HepG2 (cell line): ENCODE measurements around the gene CAPZB. TPM values are rescaled to one million over a fixed set of nuclear protein-coding genes. Genes with fewer than 3 reads are reported as not detected.

Experiments
- ATAC-seq: fragments of 200-7000 bp; cut with Tn5 transposase; 3 replicates; pipeline ENCODE4 v1.9.1; 2020; ENCODE audit warnings: mild to moderate bottlenecking, moderate library complexity
- BruUV-seq: library from RNA; stranded (reverse); fragments of 400-500 nt; replicated peaks from 2 replicates; lab custom pipeline; 2021; lab: Mats Ljungman, UMichigan
- CTCF ChIA-PET: fragments of 300-600 bp; formaldehyde crosslinking; extraction: SDS; loops from one replicate; lab custom pipeline; 2021; ENCODE audit warnings: low total read pairs, inconsistent platforms, low intra/inter-chr PET ratio; lab: Yijun Ruan, JAX
- POLR2A ChIA-PET: fragments of 350-600 bp; sonication (Branson Sonifier 250); formaldehyde crosslinking; loops from one replicate; lab custom pipeline; 2020; ENCODE audit warnings: antibody characterized with exemption, inconsistent platforms; lab: Yijun Ruan, JAX
- DNase-seq: peaks from one replicate; pipeline ENCODE4 v3.0.0-alpha.2; 2015; ENCODE audit warnings: low spot score
- FAIRE-seq: peaks from 3 replicates; lab custom pipeline; 2011; peaks lifted over from hg19 to GRCh38; lab: Jason Lieb, UNC
- H2AFZ ChIP-seq: one replicate; pipeline ENCODE4 v1.6.1; 2011; ENCODE audit warnings: low read length, inconsistent platforms
- H3K27ac ChIP-seq: fragments of 300-600 bp; 3 replicates; pipeline ENCODE4 v1.8.0; 2011; ENCODE audit warnings: mixed run types, mild to moderate bottlenecking, mixed read lengths, low read length, inconsistent platforms; ENCODE audit not compliant: insufficient read depth; ENCODE audit errors: extremely low read length
- H3K27me3 ChIP-seq, 2 experiments: fragments of 200-600 bp in 1 of 2; 2 replicates in 1 of 2; 3 replicates in 1 of 2; pipeline versions ENCODE4 v1.6.0 to v1.8.0; 2011; ENCODE audit warnings: low read length in 2 of 2, mild to moderate bottlenecking in 2 of 2, moderate library complexity in 2 of 2, inconsistent platforms in 1 of 2; ENCODE audit not compliant: insufficient read depth in 2 of 2, control insufficient read depth in 1 of 2
- H3K36me3 ChIP-seq, 2 experiments: fragments of 200-600 bp in 1 of 2; replicated peaks in 1 of 2; 2 replicates in 1 of 2; 3 replicates in 1 of 2; pipeline versions ENCODE4 v1.5.1 to v1.8.0; 2011; ENCODE audit warnings: low read length in 2 of 2, inconsistent platforms in 1 of 2; ENCODE audit not compliant: insufficient read depth in 2 of 2, control insufficient read depth in 1 of 2
- H3K4me1 ChIP-seq: 2 replicates; pipeline ENCODE4 v1.5.1; 2012; ENCODE audit warnings: low read length, inconsistent platforms; ENCODE audit not compliant: insufficient read depth
- H3K4me2 ChIP-seq: 2 replicates; pipeline ENCODE4 v1.6.0; 2011; ENCODE audit warnings: low read depth, low read length, inconsistent platforms
- H3K4me3 ChIP-seq, 3 experiments: fragments of 200-600 bp in 1 of 3; sonication (generic), shearing (Covaris generic) in 1 of 3; replicated peaks in 1 of 3; 2 replicates each; pipeline ENCODE4 v1.5.1; 2011 to 2016; ENCODE audit warnings: low read length in 3 of 3, inconsistent platforms in 2 of 3, low read depth in 2 of 3, mild to moderate bottlenecking in 2 of 3, control low read depth in 1 of 3, mixed read lengths in 1 of 3; ENCODE audit not compliant: insufficient read depth in 1 of 3
- H3K79me2 ChIP-seq: one replicate; pipeline ENCODE4 v1.6.1; 2011; ENCODE audit warnings: low read length, inconsistent platforms; ENCODE audit not compliant: insufficient read depth
- H3K9ac ChIP-seq: 2 replicates; pipeline ENCODE4 v1.6.0; 2011; ENCODE audit warnings: mild to moderate bottlenecking, low read depth, low read length, inconsistent platforms; ENCODE audit not compliant: insufficient read depth
- H3K9me3 ChIP-seq: 2 replicates; pipeline ENCODE4 v1.5.1; 2012; ENCODE audit warnings: mild to moderate bottlenecking, low read length
- H4K20me1 ChIP-seq: 2 replicates; pipeline ENCODE4 v1.6.0; 2011; ENCODE audit warnings: inconsistent platforms, mild to moderate bottlenecking, low read length, moderate library complexity; ENCODE audit not compliant: insufficient read depth
- BCLAF1 ChIP-seq: fragments of 450-650 bp; IDR thresholded peaks from 2 replicates; pipeline ENCODE4 v1.6.1; 2017; ENCODE audit warnings: mild to moderate bottlenecking
- IRF9 ChIP-seq: sonication (generic); formaldehyde crosslinking; IDR thresholded peaks from 2 replicates; pipeline ENCODE4 v1.8.0; 2022; ENCODE audit warnings: missing genetic modification reagents, mild to moderate bottlenecking, borderline replicate concordance
- KMT2B ChIP-seq: IDR thresholded peaks from 2 replicates; pipeline ENCODE4 v1.6.1; 2016; ENCODE audit warnings: missing genetic modification reagents, missing compliant biosample characterization
- MEIS2 ChIP-seq: sonication (generic); formaldehyde crosslinking; IDR thresholded peaks from 2 replicates; pipeline ENCODE4 v1.9.0; 2021; ENCODE audit warnings: mild to moderate bottlenecking, missing genetic modification reagents
- MZF1 ChIP-seq: sonication (generic); formaldehyde crosslinking; IDR thresholded peaks from 2 replicates; pipeline ENCODE4 v1.8.1; 2023; ENCODE audit warnings: mild to moderate bottlenecking, missing genetic modification reagents, borderline replicate concordance
- PHF20 ChIP-seq: sonication (generic); formaldehyde crosslinking; IDR thresholded peaks from 2 replicates; pipeline ENCODE4 v1.5.0; 2020; ENCODE audit warnings: mild to moderate bottlenecking, missing genetic modification reagents
- POGZ ChIP-seq: sonication (generic); formaldehyde crosslinking; IDR thresholded peaks from 2 replicates; pipeline ENCODE4 v1.4.0; 2020; ENCODE audit warnings: mild to moderate bottlenecking, missing genetic modification reagents
- SKI ChIP-seq: fragments of 450-650 bp; IDR thresholded peaks from one replicate; pipeline ENCODE4 v1.6.1; 2018; ENCODE audit warnings: mild to moderate bottlenecking; ENCODE audit not compliant: partially characterized antibody
- SP4 ChIP-seq: sonication (generic); formaldehyde crosslinking; IDR thresholded peaks from 2 replicates; pipeline ENCODE4 v1.8.1; 2023; ENCODE audit warnings: mild to moderate bottlenecking, missing genetic modification reagents
- TAF1 ChIP-seq: sonication (generic); formaldehyde crosslinking; IDR thresholded peaks from 2 replicates; pipeline ENCODE4 v1.4.0; 2020; ENCODE audit warnings: missing genetic modification reagents
- XRCC5 ChIP-seq: fragments of 200-400 bp; formaldehyde crosslinking; optimal IDR thresholded peaks from 2 replicates; pipeline ENCODE3; 2017; ENCODE audit warnings: mild to moderate bottlenecking, low read length
- ZBTB38 ChIP-seq: sonication (generic); formaldehyde crosslinking; IDR thresholded peaks from 2 replicates; pipeline ENCODE4 v1.5.1; 2020; ENCODE audit warnings: mild to moderate bottlenecking, missing genetic modification reagents
- ZC3H13 ChIP-seq: sonication (generic); formaldehyde crosslinking; IDR thresholded peaks from 2 replicates; pipeline ENCODE4 v1.8.1; 2023; ENCODE audit warnings: mild to moderate bottlenecking, missing genetic modification reagents, moderate library complexity
- ZFYVE20 ChIP-seq: sonication (generic); formaldehyde crosslinking; IDR thresholded peaks from 2 replicates; pipeline ENCODE4 v1.8.0; 2023; ENCODE audit warnings: low read depth, mild to moderate bottlenecking, moderate library complexity, missing genetic modification reagents, borderline replicate concordance
- ZNF121 ChIP-seq: sonication (generic); formaldehyde crosslinking; IDR thresholded peaks from 2 replicates; pipeline ENCODE4 v1.5.0; 2020; ENCODE audit warnings: mild to moderate bottlenecking, missing genetic modification reagents
- ZNF224 ChIP-seq: sonication (generic); formaldehyde crosslinking; IDR thresholded peaks from 2 replicates; pipeline ENCODE4 v1.5.0; 2020; ENCODE audit warnings: mild to moderate bottlenecking, missing genetic modification reagents
- ZNF570 ChIP-seq: sonication (generic); formaldehyde crosslinking; IDR thresholded peaks from 2 replicates; pipeline ENCODE4 v1.4.0; 2020; ENCODE audit warnings: mild to moderate bottlenecking, missing genetic modification reagents, borderline replicate concordance
- ZNF574 ChIP-seq: sonication (generic); formaldehyde crosslinking; IDR thresholded peaks from 2 replicates; pipeline ENCODE4 v1.4.0; 2020; ENCODE audit warnings: missing genetic modification reagents
- WGBS: methylation state at CpG from one replicate; pipeline ENCODE4 v1.1.6; 2017; ENCODE audit warnings: low lambda C conversion rate; 5-methylcytosine and 5-hydroxymethylcytosine counted together
- in situ Hi-C: cut with HindIII; loops from 2 replicates; pipeline ENCODE4 v1.10.0; 2017; ENCODE audit warnings: low pct_unique_long_range_greater_than_20kb; ENCODE audit not compliant: extremely low pct_ligation_motif_present
- intact Hi-C: fragments of 100-400 bp; cut with micrococcal nuclease; formaldehyde crosslinking; loops from one replicate; pipeline ENCODE4 v1.10.0; 2022; ENCODE audit not compliant: unreplicated experiment
- polyA plus RNA-seq, 8 experiments: library from polyadenylated mRNA; depleted of rRNA in 3 of 8; stranded (reverse) in 7 of 8; unstranded in 1 of 8; fragments of >200 nt; fragmentation: Illumina TruSeq in 4 of 8; extraction: Trizol in 4 of 8; gene quantifications; 2 replicates each; pipeline versions ENCODE4 v1.2.1 to v1.2.3, GENCODE V29; 2011 to 2016; ENCODE audit warnings: low read depth in 4 of 8, missing spikeins in 1 of 8, mixed read lengths in 1 of 8; ENCODE audit not compliant: insufficient read depth in 1 of 8
- total RNA-seq, 5 experiments: library from RNA; depleted of rRNA; stranded (reverse); fragments of >200 nt; fragmentation: Illumina TruSeq; extraction: Trizol; gene quantifications; 2 replicates each; pipeline ENCODE4 v1.2.3, GENCODE V29; 2016; ENCODE audit warnings: low read depth in 1 of 5

CAPZB gene
- total and polyA plus RNA-seq, 2 of the 13 experiments (the other 11 are each of a cell fraction or from before 2014, with no cell fraction given), result 58.9 to 76.9 TPM

- Histone ChIP-seq H3K27me3 (no peaks in the 10 kb centered on the region; a peak in 1 of 5 replicates), H3K9me3 (no peaks in the 10 kb centered on the region), H3K79me2 (peaks cover 52% of the 10 kb centered on the region), H4K20me1 (peaks cover 39% of the 10 kb centered on the region), H3K27ac (peak overlapping the region; percentile 93), H3K4me1 (peaks cover 65% of the 10 kb centered on the region), H3K9ac (peak overlapping the region; percentile 98), H3K4me2 (peak overlapping the region; percentile 89), H3K4me3 (peak overlapping the region; percentile 84 to 100 (median 99)), H2AFZ (no peak overlapping the region), H3K36me3 (peaks cover 4 to 15% of the 10 kb centered on the region in 2 experiments; a peak in 4 of 5 replicates)
- in situ Hi-C loops, result loop anchor here (5.0 kb wide), 1 partner anchor 162 kb away; no protein-coding TSS in a partner anchor
- ATAC-seq (peak; percentile 61), FAIRE-seq (no peak), DNase-seq (no peak)
- BruUV-seq, result no TSS peak
- intact Hi-C loops, result loop anchor here (1.0 to 5.0 kb wide), 4 partner anchors 58 to 111 kb away; a partner anchor contains a TSS
- CTCF ChIA-PET, result no interaction called here
- 3% methylated on average over 16 of the region's 29 CpGs for WGBS
- POLR2A ChIA-PET, result interaction anchor here (1.0 to 2.9 kb wide), 4 partner anchors 11 to 147 kb away, joined by 3 to 13 read pairs (median 7); a partner anchor contains a TSS
- no peak for TF ChIP-seq SKI
- TF ChIP-seq KMT2B (CRISPR knock-in tag), result 0 out of 2 replicates have a peak, but pooled peaks have one; percentile 5
- 0 out of 2 replicates have a peak, but pooled peaks have one; percentile 27 for TF ChIP-seq IRF9 (CRISPR knock-in tag)
- TF ChIP-seq SP4 (CRISPR knock-in tag), result no peak
- TF ChIP-seq ZNF121 (CRISPR knock-in tag), result no peak
- peak; percentile 20; the same call in 1 of the 2 replicates for TF ChIP-seq ZNF574
- TF ChIP-seq BCLAF1, result no peak
- TF ChIP-seq MZF1 (CRISPR knock-in tag), result no peak
- no peak for TF ChIP-seq POGZ
- TF ChIP-seq TAF1, result peak; percentile 34; the same call in 1 of the 2 replicates
- TF ChIP-seq XRCC5, result no peak
- peak; percentile 47; the same call in 1 of the 2 replicates for TF ChIP-seq ZC3H13 (CRISPR knock-in tag)
- TF ChIP-seq PHF20, result peak; percentile 35
- TF ChIP-seq ZBTB38 (CRISPR knock-in tag), result peak; percentile 50; the same call in 1 of the 2 replicates
- no peak for TF ChIP-seq ZNF570
- TF ChIP-seq ZFYVE20 (CRISPR knock-in tag), result no peak
- 0 out of 2 replicates have a peak, but pooled peaks have one; percentile 12 for TF ChIP-seq ZNF224
- TF ChIP-seq MEIS2, result no peak; the same call in 1 of the 2 replicates
These were observed 459 bp downstream of the CAPZB start for GRCh38 chr1:19484798-19485361.
